CMK (cell line): ENCODE data around the gene HTR3E.
"Not testable (repeated sequence)": the region's sequence is repeated elsewhere in the genome, so short reads cannot be mapped to it uniquely, and the experiment has no call there.

Experiments
- DNase-seq: peaks from one replicate; pipeline ENCODE4 v3.0.0-alpha.2; 2010; ENCODE audit warnings: low read depth

The HTR3E gene

GRCh38 chr3:184110316-184110725 is 13.5 kb downstream of the HTR3E start:
- DNase-seq, result no peak

GRCh38 chr3:184116017-184116416 is 19.2 kb downstream of the HTR3E start:
- DNase-seq, result no peak

GRCh38 chr3:184117636-184118035 is 20.8 kb downstream of the HTR3E start:
- DNase-seq, result no peak

- not testable (repeated sequence) for DNase-seq
These were observed 24.2 kb downstream of the HTR3E start for GRCh38 chr3:184121031-184121430.

- DNase-seq, result no peak
These were observed 29.1 kb downstream of the HTR3E start for GRCh38 chr3:184126006-184126405.

- DNase-seq, result no peak
These were observed 32.1 kb downstream of the HTR3E start for GRCh38 chr3:184129012-184129411.

- DNase-seq, result no peak
These were observed 36.1 kb downstream of the HTR3E start for GRCh38 chr3:184132945-184133344.

- DNase-seq, result no peak
These were observed 37.2 kb downstream of the HTR3E start for GRCh38 chr3:184133840-184134745.

- no peak for DNase-seq
These were observed 37.9 kb downstream of the HTR3E start for GRCh38 chr3:184134746-184135148.

GRCh38 chr3:184135149-184135910 is 38.5 kb downstream of the HTR3E start, which contains the start of gene EIF2B5:
Gene EIF2B5 (plus strand): TSS chr3:184135358. CDS start chr3:184135386, 28 bp downstream.
- peak; percentile 87 for DNase-seq

GRCh38 chr3:184135911-184136260 is 39.0 kb downstream of the HTR3E start:
- no peak for DNase-seq

GRCh38 chr3:184140436-184140835 is 43.6 kb downstream of the HTR3E start:
- no peak for DNase-seq

GRCh38 chr3:184142199-184142598 is 45.3 kb downstream of the HTR3E start:
- no peak for DNase-seq

GRCh38 chr3:184143327-184143726 is 46.5 kb downstream of the HTR3E start:
- no peak for DNase-seq

- DNase-seq, result no peak
These were observed 47.6 kb downstream of the HTR3E start for GRCh38 chr3:184144505-184144904.

GRCh38 chr3:184145111-184145524 is 48.3 kb downstream of the HTR3E start:
- DNase-seq, result no peak

GRCh38 chr3:184145751-184146270 is 48.9 kb downstream of the HTR3E start:
- DNase-seq, result no peak

- no peak for DNase-seq
These were observed 51.2 kb downstream of the HTR3E start for GRCh38 chr3:184148076-184148475.

- DNase-seq, result no peak
These were observed 52.3 kb downstream of the HTR3E start for GRCh38 chr3:184149123-184149522.

- DNase-seq, result not testable (repeated sequence)
These were observed 52.9 kb downstream of the HTR3E start for GRCh38 chr3:184149770-184150169.

- no peak for DNase-seq
These were observed 58.2 kb downstream of the HTR3E start, which contains the start of gene DVL3 for GRCh38 chr3:184154885-184155643. Gene DVL3 (plus strand): TSS chr3:184155377. CDS start chr3:184155636, 259 bp downstream.
